HG02852 (cell line): ENCODE results near the gene PDGFA.

Experiments used
- ATAC-seq: cut with Tn5 transposase; IDR thresholded peaks from one replicate; pipeline ENCODE4 v1.9.1; 2021; ENCODE audit warnings: mild to moderate bottlenecking, moderate library complexity; ENCODE audit not compliant: unreplicated experiment

PDGFA gene

GRCh38 chr7:505171-505570 lies 14.5 kb downstream of the PDGFA start:
- ATAC-seq, result no peak

DNA sequence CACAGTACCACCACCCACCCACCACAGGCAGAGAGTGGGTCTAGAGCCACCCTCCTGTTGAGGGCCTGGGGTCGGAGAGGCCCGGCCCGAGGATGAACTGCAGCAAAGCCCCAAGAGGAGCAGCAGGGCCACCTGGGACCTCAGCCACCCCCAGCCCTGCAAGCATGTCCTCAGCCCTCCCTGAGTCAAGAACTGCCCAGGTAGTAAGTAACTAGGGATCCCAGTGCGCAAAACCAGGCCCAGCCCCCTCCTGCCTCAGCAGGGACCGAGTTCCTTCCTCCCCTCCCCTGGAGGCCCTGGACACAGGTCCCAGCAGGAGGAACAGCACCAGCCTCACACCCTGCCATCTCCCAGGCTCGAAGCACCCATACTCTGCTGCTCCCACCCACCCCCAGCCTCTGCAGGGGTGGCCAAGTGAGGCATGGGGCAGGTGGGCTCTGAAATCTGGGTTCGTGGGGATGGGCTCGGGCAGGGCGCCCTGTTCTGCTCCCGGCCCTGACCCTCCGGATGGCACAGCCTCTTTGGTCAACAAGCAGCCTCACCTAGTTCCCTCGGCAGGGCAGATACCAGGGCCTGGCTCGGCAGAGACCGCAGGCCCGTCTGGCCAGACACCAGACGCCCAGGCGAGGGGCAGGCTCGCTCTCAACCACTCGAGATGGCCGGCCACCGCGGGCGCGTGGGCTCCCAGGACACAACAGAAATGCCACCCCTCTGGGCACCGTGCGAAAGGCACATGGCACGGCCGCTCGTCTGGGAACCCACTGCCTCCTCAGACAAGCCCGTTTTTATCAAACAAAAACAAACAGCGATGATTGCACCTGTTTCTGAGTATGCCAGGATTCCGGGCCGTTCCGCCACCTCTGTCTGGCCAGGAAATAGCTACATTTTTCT lies 15.2 kb downstream of the PDGFA start:
- no peak for ATAC-seq

DNA sequence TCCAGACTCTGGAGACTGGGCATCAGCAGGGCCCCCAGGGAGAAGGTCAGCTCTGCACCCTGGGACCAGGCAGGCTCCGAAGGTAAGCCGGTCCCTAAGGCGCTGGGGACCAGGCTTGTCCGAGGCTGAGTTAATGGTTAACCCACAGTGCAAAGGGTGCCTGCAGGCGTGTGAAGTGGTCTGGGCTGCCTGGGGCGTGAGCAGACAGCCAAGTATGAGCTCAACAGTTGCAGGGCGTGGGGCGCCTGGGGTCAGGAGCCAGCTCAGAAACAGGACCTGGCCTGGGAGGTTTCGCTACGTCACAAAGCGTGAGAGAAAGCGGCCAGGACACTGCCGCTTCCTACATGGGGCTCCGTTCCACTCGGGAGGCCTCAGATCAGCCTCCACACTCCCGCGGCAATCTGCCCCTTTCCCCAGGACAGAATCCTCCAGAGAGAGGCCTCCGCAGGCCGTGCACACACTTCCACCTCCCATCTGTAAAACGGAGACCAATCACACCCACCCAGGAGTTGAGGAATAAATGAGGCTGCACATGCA lies 16.0 kb downstream of the PDGFA start:
- no peak for ATAC-seq

DNA sequence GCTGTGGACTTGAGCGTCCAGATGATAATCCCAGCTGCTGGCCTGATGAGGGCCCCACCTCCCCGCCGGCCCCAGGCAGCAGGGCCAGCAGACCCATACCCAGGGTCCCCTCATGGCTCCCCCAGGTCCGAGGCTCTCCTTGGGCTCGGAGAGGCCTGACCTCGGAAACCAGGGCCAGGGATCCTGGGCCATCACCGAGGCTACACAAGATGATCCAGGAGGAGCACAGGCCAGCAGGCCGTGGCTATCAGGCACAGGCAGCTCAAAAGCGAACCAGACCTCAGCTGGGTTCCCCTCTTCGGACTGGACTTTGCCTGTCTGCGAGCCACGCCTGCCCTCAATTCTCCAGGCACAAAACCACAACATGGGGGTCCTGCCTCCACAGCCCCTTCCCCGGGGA lies 17.4 kb downstream of the PDGFA start:
- no peak for ATAC-seq

DNA sequence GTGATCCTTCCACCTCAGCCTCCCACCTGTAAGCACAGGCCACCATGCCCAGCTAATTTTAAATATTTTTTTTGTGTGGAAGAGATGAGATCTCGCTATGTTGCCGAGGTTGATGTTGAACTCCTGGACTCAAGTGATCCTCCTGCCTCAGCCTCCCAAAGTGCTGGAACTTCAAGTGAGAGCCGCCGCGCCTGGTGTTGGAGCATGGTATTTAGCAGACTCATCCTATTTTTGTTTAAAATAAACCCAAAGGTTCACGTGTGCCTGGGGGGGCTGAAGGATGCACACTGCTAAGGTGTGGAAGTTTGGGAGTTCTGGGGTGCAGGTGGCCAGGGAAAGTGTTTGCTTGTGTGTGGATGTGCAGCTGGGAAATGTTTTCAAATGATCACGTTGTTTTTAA lies 18.1 kb downstream of the PDGFA start:
- no peak for ATAC-seq

- ATAC-seq, result no peak
These were observed 18.9 kb downstream of the PDGFA start for GRCh38 chr7:500521-501420.

- ATAC-seq, result no peak
These were observed 19.7 kb downstream of the PDGFA start for GRCh38 chr7:499853-500485.

DNA sequence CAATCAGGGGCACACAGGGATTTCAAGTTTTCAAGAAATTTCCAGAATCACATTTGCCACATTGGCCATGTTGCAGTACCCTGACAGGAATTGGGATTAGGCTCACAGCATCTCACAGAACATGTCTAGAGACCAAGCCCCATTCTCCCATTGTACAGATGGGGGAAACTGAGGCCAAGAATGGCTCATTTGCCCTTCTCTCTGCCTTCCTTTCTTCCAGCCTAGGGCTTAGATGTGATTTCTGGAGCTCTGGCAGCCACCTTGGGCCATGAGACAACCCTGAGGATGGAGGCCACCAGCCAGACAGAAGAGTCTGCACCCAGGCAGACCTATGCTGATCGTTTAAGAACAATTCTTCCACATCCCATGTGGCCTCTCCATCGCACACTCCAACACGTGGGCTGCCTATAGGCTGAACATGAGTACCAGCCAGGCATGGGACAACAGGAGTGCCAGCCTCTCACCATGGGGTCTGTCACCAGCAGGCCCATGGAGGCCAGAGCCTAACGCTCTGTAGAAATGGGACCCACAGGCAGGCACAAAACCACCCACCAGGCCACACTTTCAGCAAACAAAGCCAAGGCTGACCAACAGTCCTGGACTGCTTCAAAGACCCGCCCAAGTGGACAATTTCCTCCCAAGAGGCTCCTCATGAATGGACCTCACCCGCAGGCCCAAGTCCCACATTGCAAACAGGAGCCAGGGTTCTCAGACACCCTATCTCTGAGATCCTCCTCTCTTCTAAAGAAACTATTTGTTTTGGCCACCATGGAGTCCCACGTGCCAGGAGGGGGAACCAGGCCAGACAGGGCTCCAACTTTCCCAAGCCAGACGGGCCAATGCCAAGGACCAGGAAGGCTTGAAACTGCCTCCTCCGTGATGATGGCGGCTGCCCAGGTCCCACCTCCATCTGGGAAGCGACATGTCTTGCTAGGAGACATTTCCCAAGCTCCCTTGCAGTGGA lies 20.7 kb downstream of the PDGFA start:
- no peak for ATAC-seq

- ATAC-seq, result no peak
These were observed 21.5 kb downstream of the PDGFA start for GRCh38 chr7:497946-498655.

DNA sequence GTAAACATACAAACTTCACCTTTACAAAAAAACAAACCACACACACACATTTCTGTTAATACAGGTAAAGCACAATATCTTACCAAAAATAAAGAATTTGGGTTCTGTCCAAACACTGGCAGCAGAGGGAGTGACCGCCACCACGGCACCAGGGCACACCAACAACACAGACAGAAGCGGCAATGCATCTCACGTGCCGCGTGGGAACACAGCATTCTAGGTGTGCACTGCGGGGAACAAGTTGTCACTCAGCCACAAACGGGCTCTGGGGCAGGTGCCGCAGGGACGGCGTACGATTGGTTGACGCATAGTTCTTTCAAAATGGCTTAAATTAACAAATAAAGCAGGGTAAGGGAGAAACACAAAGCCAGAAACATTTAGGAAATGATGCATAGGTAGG lies 22.3 kb downstream of the PDGFA start:
- no peak for ATAC-seq

DNA sequence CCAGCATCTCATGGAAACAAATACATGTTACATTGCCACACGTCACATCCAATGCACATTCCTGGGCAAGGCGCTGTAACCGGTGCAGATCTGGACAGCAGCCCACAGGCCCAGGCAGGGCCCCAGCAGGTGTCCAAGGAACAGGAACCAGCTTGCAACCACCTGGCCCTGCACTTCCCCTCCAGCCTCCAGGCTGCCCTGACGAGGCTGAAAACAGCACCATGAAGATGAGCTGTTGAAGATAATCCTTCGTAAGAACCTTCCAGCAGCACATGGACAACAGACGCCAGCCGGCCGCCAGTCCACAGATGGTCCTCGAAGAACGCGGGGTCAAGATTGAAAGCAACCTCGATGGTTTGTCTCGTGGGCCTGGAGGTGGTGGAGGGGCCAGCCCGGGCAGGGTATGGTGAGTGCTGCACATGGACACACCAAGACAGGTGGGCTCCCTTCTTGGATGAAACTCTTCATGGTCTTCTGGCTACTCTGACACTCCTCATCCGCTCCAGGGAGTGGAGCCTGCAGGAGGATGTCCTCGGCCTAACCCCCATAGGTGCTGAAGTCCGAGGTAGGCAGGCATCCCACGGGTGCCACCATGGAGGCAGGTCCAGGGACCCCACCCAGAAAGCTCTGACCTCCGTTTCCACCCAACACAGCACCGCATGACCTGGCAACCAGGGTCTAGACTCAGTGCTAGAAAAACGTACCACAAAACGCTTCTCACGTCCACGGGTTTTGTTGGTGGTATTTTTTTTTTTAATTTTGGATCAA lies 22.9 kb downstream of the PDGFA start:
- no peak for ATAC-seq

DNA sequence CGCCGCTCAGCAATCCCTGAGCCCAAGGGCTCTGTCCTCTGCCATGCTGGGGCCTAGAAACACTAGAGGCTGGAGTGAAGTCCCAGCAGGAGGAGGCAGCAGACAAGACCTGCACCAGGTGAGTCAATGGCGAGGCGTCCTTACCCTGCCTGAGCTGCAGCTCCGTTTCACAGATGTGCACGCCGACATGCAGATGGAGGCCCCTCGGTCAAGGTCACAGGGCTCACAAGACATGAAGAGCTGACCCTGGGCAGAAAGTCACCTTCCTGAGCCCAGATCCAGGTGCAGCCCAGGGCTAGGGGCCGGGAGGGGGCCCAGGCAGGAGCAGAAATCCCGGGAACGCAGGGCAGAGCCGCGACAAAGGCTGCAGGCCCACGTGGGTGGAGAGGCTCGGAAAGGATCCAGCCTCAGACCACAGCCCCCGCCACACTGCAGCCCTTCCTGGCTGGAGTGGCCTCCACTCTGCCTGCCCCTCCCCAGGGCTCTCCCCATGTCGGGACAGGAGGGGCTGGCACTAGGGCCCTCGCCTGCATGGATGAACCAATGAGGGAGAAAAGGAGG lies 23.8 kb downstream of the PDGFA start:
- no peak for ATAC-seq

DNA sequence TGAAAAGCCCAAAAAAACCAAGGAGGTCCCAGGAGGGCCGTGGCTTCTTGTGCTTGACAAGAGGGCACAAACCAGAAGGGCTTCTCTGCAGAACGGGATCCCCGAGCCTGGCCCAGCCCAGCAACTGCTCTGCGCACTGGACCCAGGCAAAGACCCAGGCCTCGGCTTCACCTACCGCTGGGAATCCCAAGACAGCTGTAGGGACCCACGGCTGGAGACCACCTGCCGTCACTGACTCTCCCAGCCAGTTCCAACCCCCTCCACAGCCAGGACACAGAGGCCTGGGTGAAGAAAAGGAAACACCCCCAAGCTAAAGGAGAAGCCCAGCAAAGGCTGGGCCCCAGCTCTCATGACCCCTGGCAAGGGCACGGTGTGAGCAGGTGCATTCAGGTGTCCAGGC lies 24.3 kb downstream of the PDGFA start:
- ATAC-seq, result no peak

DNA sequence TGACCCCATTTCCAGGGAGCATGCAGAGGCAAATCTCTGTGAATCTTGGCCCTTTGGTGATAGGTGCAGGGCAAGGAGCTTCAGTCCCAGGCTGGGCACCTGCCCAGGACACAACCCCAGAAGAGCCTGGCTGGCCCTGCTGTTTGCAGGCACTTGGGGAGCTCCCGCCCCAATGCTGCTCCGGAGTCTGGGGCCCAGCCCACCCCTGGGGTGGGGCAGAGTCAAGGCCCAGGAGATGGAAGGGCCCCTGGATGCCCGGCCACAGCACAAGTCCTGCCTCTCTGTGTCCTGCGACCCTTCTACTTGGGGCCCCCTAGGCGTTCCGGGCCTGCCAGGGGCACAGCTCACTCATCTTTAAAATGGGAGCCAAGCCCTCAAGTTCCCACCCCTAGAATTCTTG lies 24.7 kb downstream of the PDGFA start:
- no peak for ATAC-seq

- no peak for ATAC-seq
These were observed 25.4 kb downstream of the PDGFA start for GRCh38 chr7:494259-494687.

DNA sequence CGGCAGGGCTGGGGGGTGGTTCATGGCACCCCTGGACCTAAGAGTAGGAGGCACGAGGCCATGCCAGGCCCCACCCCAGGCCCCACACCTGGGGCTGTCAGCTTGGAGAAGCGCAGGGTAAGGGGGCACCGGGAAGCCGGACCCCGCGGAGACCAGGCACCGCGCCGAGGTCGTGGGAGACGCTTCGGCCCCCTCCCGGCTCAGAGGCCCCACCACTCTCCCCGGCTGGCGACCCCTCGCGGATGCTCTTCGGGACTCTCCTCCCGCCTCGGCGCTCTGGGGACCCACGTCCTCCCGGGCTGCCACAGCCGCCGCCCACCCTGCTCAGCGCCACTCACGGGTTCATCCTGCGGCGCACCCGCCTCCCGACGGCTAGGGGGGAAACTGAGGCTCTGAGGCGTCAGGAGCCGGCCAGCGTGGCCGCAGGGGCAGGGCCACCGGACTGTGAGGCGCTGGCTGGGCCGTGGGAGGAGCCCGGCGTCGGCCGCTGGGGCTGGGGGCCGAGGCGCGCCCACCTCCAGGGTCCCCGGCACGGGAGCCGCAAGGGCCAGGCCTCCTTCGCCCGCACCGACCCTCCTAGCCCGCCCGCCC lies 25.9 kb downstream of the PDGFA start:
- ATAC-seq, result no peak

DNA sequence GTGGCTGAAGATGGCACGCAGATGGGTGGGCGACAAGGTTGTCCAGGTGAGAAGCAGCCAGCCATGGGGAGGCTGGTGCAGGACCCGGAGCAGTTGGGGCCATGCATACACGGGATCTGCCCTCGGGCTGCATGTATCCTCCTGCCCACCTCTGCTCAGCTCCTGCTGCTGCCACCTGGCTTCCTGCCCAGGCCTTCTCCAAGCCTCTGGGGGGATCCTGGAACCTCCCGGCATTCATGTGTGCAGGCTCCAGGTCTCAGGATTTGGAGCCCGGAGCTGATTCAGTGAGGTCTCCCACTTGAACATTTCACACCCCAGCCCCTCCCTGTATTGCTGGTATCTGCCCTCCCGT lies 27.0 kb downstream of the PDGFA start:
- ATAC-seq, result no peak
